AG09309 (cell line): ENCODE measurements around the gene CELA2A.
"Not testable (repeated sequence)": the region's sequence is repeated elsewhere in the genome, so short reads cannot be mapped to it uniquely, and the experiment has no call there.

Experiments used
- DNase-seq: peaks from one replicate; pipeline ENCODE4 v3.0.0-alpha.2; 2010; ENCODE audit warnings: low read depth
- H3K4me3 ChIP-seq: 2 replicates; pipeline ENCODE4 v1.5.1; 2011; ENCODE audit warnings: mild to moderate bottlenecking, low read depth, low read length, moderate library complexity; ENCODE audit not compliant: control insufficient read depth
- TF ChIP-seq, protein P1 (sequence below): IDR thresholded peaks from 2 replicates; pipeline ENCODE4 v1.5.1; 2011; ENCODE audit warnings: mild to moderate bottlenecking, low read depth, low read length, inconsistent platforms; ENCODE audit not compliant: insufficient read depth, control insufficient read depth; ENCODE audit errors: missing control alignments

CELA2A gene

DNA sequence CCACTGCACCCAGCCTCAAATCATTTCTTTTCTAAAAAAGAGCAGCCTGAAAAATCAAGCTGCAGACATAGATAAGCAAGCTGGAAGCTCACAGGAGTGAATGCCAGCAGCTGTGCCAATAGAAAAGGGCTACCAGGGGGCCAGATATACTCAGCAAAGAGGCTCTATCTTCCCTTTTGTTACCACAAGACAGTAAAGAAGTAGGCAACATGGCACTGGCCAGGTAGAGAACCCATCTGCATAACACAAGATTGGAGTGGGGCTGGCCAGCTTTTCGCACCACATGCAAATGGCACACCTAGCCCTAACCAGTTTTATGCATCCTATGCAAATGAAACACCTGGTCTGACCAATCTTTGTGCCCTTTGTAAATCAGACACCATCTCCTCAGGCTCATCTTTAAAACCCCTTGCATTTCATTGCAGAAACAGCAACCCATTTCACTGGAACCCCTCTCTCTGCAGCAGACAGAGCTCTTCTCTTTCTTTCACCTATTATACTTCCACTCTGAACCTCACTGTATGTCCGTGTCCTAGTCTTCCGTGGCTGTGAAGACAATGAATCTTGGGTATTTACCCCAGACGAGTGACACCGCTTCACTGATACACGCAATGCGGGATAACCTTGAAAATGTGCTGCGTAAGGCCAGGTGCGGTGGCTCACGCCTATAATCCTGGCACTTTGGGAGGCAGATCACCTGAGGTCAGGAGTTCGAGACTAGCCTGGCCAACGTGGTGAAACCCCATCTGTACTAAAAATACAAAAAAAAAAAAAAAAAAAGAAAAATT lies 52.4 kb downstream of the CELA2A start:
- TF ChIP-seq, protein P1, sequence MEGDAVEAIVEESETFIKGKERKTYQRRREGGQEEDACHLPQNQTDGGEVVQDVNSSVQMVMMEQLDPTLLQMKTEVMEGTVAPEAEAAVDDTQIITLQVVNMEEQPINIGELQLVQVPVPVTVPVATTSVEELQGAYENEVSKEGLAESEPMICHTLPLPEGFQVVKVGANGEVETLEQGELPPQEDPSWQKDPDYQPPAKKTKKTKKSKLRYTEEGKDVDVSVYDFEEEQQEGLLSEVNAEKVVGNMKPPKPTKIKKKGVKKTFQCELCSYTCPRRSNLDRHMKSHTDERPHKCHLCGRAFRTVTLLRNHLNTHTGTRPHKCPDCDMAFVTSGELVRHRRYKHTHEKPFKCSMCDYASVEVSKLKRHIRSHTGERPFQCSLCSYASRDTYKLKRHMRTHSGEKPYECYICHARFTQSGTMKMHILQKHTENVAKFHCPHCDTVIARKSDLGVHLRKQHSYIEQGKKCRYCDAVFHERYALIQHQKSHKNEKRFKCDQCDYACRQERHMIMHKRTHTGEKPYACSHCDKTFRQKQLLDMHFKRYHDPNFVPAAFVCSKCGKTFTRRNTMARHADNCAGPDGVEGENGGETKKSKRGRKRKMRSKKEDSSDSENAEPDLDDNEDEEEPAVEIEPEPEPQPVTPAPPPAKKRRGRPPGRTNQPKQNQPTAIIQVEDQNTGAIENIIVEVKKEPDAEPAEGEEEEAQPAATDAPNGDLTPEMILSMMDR = no peak
- H3K4me3 ChIP-seq = no peak overlapping the region
- no peak for DNase-seq

GRCh38 chr1:15509586-15509985 lies 53.1 kb downstream of the CELA2A start:
- DNase-seq = no peak
- TF ChIP-seq, protein P1 = no peak
- no peak overlapping the region for H3K4me3 ChIP-seq

- no peak overlapping the region for H3K4me3 ChIP-seq
- no peak for DNase-seq
- TF ChIP-seq, protein P1 = no peak
These were observed 54.3 kb downstream of the CELA2A start for GRCh38 chr1:15510611-15511405.

- DNase-seq = no peak
- TF ChIP-seq, protein P1 = no peak
- H3K4me3 ChIP-seq = no peak overlapping the region
These were observed 56.7 kb downstream of the CELA2A start for GRCh38 chr1:15513192-15513591.

GRCh38 chr1:15513919-15514318 lies 57.4 kb downstream of the CELA2A start:
- TF ChIP-seq, protein P1 = no peak
- H3K4me3 ChIP-seq = no peak overlapping the region
- DNase-seq = no peak

- H3K4me3 ChIP-seq, DNase-seq: not testable (repeated sequence)
These were observed 58.0 kb downstream of the CELA2A start for GRCh38 chr1:15514557-15514956.
